Epidermal melanocyte (primary cell): ENCODE measurements around the gene BACH1.

Source experiments
- DNase-seq: peaks from one replicate; pipeline ENCODE4 v3.0.0; 2011; ENCODE audit warnings: low spot score; ENCODE audit not compliant: insufficient read length

The BACH1 gene

GRCh38 chr21:29290240-29290639 lies 8.5 kb upstream of the BACH1 start:
- DNase-seq = no peak

- DNase-seq = no peak
Observed at GRCh38 chr21:29293495-29293894, 5.2 kb upstream of the BACH1 start.

GRCh38 chr21:29295066-29295650 lies 3.6 kb upstream of the BACH1 start:
- DNase-seq = no peak

- no peak for DNase-seq
Observed at GRCh38 chr21:29296446-29296845, 2.3 kb upstream of the BACH1 start.

- no peak for DNase-seq
Observed at GRCh38 chr21:29297483-29298347, 1.0 kb upstream of the BACH1 start.

GRCh38 chr21:29299046-29299915 lies 559 bp downstream of the BACH1 start:
- DNase-seq = no peak

- DNase-seq = no peak
Observed at GRCh38 chr21:29299916-29300806, 1.4 kb downstream of the BACH1 start.

GRCh38 chr21:29300807-29301138 lies 2.1 kb downstream of the BACH1 start:
- DNase-seq = no peak

GRCh38 chr21:29301691-29302090 lies 3.0 kb downstream of the BACH1 start:
- no peak for DNase-seq

- DNase-seq = no peak
Observed at GRCh38 chr21:29302359-29302875, 3.7 kb downstream of the BACH1 start.

GRCh38 chr21:29303288-29303687 lies 4.6 kb downstream of the BACH1 start:
- DNase-seq = no peak

- DNase-seq = no peak
Observed at GRCh38 chr21:29304597-29304996, 5.9 kb downstream of the BACH1 start.

- no peak for DNase-seq
Observed at GRCh38 chr21:29305068-29305467, 6.3 kb downstream of the BACH1 start.

- DNase-seq = no peak
Observed at GRCh38 chr21:29305561-29305960, 6.8 kb downstream of the BACH1 start.

GRCh38 chr21:29306920-29307319 lies 8.2 kb downstream of the BACH1 start:
- no peak for DNase-seq

- DNase-seq = no peak
Observed at GRCh38 chr21:29307718-29308455, 9.2 kb downstream of the BACH1 start.

- DNase-seq = no peak
Observed at GRCh38 chr21:29308456-29308783, 9.7 kb downstream of the BACH1 start.

- DNase-seq = no peak
Observed at GRCh38 chr21:29309703-29310102, 11.0 kb downstream of the BACH1 start.

- DNase-seq = no peak
Observed at GRCh38 chr21:29311802-29312201, 13.1 kb downstream of the BACH1 start.

GRCh38 chr21:29312981-29313380 lies 14.3 kb downstream of the BACH1 start:
- DNase-seq = no peak
